ENCODE results near the gene CD300LG. TPM values are rescaled to one million over a fixed set of nuclear protein-coding genes. Genes with fewer than 3 reads are reported as not detected.

The CD300LG gene
- total RNA-seq, 2 donors from 2014 or later = 1.8 to 15.5 TPM

DNA sequence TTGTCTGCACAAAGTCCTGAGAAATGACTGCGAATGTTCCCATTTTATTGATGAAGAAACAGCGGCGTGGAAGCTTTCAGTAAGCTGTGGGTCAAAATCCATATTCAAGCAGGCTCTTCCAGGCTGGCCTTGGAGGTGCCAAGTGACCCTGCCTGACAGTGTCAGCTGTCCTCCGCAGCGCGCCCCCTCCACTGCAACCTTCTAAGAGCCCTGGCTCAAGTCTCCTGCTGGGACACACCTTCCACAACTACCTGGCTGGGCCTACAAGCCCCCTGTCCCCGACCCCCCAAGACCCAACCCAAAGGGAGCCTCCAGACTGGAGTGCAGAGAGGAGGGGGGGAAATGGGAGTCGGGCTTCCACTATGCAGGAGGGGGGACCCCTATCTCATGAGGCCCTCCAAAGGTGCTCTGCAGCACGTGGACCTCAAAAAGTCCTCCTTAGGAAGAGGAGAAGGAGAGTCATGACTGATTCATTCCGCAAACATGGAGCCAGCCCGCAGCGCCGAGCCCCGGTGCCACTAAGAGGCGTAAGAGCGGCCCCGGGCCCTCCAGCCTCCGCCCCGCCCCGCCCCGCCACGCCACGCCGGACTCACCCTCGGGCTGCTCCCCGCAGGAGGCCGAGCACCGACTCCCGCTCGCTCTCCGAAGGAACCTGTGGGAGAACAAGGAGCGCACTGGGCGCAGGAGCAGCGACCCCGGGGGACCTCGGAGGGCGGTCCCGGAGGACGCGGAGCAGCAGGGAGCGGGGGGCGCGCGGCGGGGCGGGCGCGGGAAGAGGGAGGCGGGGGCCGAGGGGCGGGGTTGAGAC is 14.6 kb upstream of the CD300LG start:
- peak; percentile 47 to 63 (median 56) for DNase-seq
- 10 to 52% methylated on average over 6 to 36 of the region's 51 CpGs for WGBS, 2 donors
- no peak for TF ChIP-seq POLR2A (IDR thresholded peaks at IDR 0.05)
- TF ChIP-seq, protein P1, sequence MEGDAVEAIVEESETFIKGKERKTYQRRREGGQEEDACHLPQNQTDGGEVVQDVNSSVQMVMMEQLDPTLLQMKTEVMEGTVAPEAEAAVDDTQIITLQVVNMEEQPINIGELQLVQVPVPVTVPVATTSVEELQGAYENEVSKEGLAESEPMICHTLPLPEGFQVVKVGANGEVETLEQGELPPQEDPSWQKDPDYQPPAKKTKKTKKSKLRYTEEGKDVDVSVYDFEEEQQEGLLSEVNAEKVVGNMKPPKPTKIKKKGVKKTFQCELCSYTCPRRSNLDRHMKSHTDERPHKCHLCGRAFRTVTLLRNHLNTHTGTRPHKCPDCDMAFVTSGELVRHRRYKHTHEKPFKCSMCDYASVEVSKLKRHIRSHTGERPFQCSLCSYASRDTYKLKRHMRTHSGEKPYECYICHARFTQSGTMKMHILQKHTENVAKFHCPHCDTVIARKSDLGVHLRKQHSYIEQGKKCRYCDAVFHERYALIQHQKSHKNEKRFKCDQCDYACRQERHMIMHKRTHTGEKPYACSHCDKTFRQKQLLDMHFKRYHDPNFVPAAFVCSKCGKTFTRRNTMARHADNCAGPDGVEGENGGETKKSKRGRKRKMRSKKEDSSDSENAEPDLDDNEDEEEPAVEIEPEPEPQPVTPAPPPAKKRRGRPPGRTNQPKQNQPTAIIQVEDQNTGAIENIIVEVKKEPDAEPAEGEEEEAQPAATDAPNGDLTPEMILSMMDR (IDR thresholded peaks at IDR 0.05) = no peak
- no peaks in the 10 kb centered on the region for H3K27me3 ChIP-seq
- H3K4me1 ChIP-seq = peaks cover 26% of the 10 kb centered on the region
- ATAC-seq = peak; percentile 57
- H3K4me3 ChIP-seq = peak overlapping the region; percentile 48 to 52
- no peaks in the 10 kb centered on the region for H3K9me3 ChIP-seq
- H3K36me3 ChIP-seq (replicated peaks in 1 of 2; ENCODE audit: insufficient read depth in 1 of 2, low read depth in 2 of 2) = no peaks in the 10 kb centered on the region
- intact Hi-C loops (cut with DNase I) = no loop called here
- peak overlapping the region; percentile 59 to 79 (median 68) for H3K27ac ChIP-seq

DNA sequence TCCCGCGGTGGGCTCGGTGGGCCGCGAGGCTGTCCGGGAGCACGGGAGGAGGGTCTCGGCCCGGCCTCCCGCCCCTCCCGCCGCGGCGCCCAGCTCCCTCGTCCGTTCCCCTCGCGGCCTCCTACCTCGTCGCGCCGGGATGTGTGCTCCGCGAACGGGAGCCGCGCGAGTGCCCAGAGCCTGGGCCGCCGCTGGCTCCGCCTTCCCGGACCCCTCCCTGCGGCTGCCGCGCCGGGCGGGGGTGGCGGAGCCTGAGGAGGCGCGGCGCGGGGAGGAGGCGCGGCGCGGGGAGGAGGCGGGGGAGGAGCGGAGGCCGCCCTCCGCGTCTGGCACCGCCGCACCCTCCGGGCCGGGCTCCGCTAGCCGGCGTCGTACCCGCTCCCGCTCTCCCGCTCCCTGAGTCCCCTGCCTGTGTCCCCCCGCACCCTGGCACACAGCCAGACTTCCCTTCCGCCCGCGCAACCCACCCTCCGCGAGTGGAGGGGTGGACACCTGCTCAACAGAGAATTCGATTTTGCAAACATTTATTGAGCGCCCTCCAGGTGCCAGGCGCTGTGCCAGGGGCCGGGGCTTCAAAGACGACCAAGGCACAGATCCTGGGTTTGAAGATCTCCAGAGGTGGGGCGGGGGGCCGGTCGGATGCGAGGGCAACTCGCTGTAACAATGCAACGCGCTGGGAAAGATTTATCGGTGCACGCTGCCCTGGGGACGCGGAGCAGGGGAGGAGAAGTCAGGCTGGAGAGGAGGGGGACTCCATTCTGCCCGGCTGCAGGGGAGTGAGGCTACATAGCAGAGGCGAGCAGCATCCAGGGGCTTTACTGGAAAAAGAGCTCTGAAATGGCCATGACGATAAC is 13.8 kb upstream of the CD300LG start, which contains the start of gene MPP3:
MPP3 (minus strand) TSS at position 171 of the 854 bp plus-strand sequence. CDS start 1,240 bp downstream, outside the sequence.
- DNase-seq (peak; percentile 64 to 77 (median 70)), ATAC-seq (peak; percentile 91)
- peak within 1 kb of the TSS; percentile 48 to 52 for H3K4me3 ChIP-seq
- intact Hi-C loops (cut with DNase I) = no loop called here
- no peaks in the 10 kb centered on the region for H3K27me3 ChIP-seq
- H3K36me3 ChIP-seq (replicated peaks in 1 of 2; ENCODE audit: insufficient read depth in 1 of 2, low read depth in 2 of 2) = no peaks in the 10 kb centered on the region
- TF ChIP-seq, protein P1 (IDR thresholded peaks at IDR 0.05) = no peak
- TF ChIP-seq POLR2A (IDR thresholded peaks at IDR 0.05) = peak; percentile 37 to 56 (median 53)
- peak within 1 kb of the TSS; percentile 59 to 79 (median 68) for H3K27ac ChIP-seq
- H3K4me1 ChIP-seq = peaks cover 26% of the 10 kb centered on the region
- H3K9me3 ChIP-seq = no peaks in the 10 kb centered on the region
- 2 to 5% methylated on average over 19 to 66 of the region's 87 CpGs for WGBS, 2 donors

DNA sequence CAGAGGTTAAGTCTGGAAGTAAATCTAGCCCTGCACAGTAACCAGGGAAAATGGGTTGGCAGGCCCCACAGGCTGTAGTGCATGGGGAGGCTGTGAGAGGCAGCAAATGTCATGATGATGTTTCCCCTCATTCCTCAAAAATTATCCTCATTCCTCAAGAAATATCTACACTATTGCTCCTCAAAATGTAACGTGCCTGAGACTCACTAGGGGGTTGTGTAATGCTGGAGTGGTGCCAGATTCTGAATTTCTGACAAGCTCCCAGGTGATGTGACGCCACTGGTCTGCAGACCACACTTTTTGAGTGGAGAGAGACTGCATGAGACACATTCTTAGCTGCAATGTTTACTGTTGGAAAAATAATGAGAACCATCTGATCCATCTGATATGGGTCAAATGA is 12.9 kb upstream of the CD300LG start:
- no peak overlapping the region for H3K4me3 ChIP-seq
- intact Hi-C loops (cut with DNase I) = no loop called here

DNA sequence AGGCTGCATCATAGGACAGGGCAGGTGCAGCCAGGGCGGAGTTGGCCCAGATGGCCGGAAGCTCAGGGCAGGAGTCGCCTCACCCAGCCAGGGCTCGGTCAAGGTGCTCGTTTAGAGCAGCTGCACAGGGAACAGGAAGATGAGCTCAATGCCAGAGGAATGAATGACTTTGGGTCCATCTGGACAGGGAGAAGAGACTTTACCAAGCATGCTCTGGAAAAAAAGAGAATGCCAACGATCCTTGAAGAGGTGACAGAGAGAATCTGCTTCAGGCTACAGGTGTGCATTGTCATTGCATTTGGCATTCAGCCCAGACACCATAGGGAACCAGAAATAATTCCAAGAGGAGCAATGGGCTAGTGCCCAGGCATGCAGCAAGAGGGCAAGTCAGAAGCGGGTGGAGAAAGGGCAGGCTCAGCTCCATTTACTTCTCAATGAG is 7.3 kb upstream of the CD300LG start:
- H3K27ac ChIP-seq = peak overlapping the region; percentile 1 to 68 (median 63)
- 11 to 12% methylated on average over 7 of the region's 7 CpGs for WGBS, 2 donors
- no peaks in the 10 kb centered on the region for H3K9me3 ChIP-seq

More for the DNA sequence above, 12.9 kb upstream of the CD300LG start:
- H3K27ac ChIP-seq = peak overlapping the region; percentile 59 to 79 (median 68)
- H3K36me3 ChIP-seq (replicated peaks in 1 of 2; ENCODE audit: insufficient read depth in 1 of 2, low read depth in 2 of 2) = no peaks in the 10 kb centered on the region
- DNase-seq = peak; percentile 27 to 68 (median 44)
- no peaks in the 10 kb centered on the region for H3K9me3 ChIP-seq
- peak; percentile 16 for ATAC-seq
- 34 to 40% methylated on average over 2 of the region's 2 CpGs for WGBS, 2 donors
- no peaks in the 10 kb centered on the region for H3K27me3 ChIP-seq
- H3K4me1 ChIP-seq = peaks cover 26% of the 10 kb centered on the region
- TF ChIP-seq POLR2A (IDR thresholded peaks at IDR 0.05) = no peak
- TF ChIP-seq, protein P1 (IDR thresholded peaks at IDR 0.05) = no peak

More for the DNA sequence above, 7.3 kb upstream of the CD300LG start:
- H3K36me3 ChIP-seq (replicated peaks in 1 of 2; ENCODE audit: insufficient read depth in 1 of 2, low read depth in 2 of 2) = no peaks in the 10 kb centered on the region
- intact Hi-C loops (cut with DNase I) = no loop called here
- no peaks in the 10 kb centered on the region for H3K27me3 ChIP-seq
- H3K4me1 ChIP-seq = peaks cover 14% of the 10 kb centered on the region
- peak in 1 of 3 donors; percentile 24 for TF ChIP-seq POLR2A (IDR thresholded peaks at IDR 0.05)
- TF ChIP-seq, protein P1 (IDR thresholded peaks at IDR 0.05) = no peak
- no peak overlapping the region for H3K4me3 ChIP-seq
- peak; percentile 70 to 82 (median 76) for DNase-seq
- ATAC-seq = peak; percentile 78

Measured in body of pancreas (tissue), 4 donors.